GM18511 (cell line): ENCODE measurements around the gene HNRNPM.
"Not testable (repeated sequence)": the region's sequence is repeated elsewhere in the genome, so short reads cannot be mapped to it uniquely, and the experiment has no call there.

ENCODE experiments used
- ATAC-seq: cut with Tn5 transposase; IDR thresholded peaks from one replicate; pipeline ENCODE4 v1.9.1; 2021; ENCODE audit warnings: mild to moderate bottlenecking, moderate library complexity; ENCODE audit not compliant: unreplicated experiment

The HNRNPM gene

GRCh38 chr19:8444677-8445487, at the start of gene HNRNPM:
TSS of gene HNRNPM (plus strand) at chr19:8444975. CDS start at chr19:8444999, 24 bp downstream.
- ATAC-seq: peak; percentile 82

GRCh38 chr19:8395621-8396082, 49.1 kb upstream of the HNRNPM start:
- ATAC-seq: no peak

GRCh38 chr19:8396185-8396562, 48.6 kb upstream of the HNRNPM start:
- no peak for ATAC-seq

- no peak for ATAC-seq
Measured at GRCh38 chr19:8396563-8397203, 48.1 kb upstream of the HNRNPM start.

- no peak for ATAC-seq
Measured at GRCh38 chr19:8397271-8397670, 47.5 kb upstream of the HNRNPM start.

- no peak for ATAC-seq
Measured at GRCh38 chr19:8397746-8398310, 46.9 kb upstream of the HNRNPM start.

- ATAC-seq: no peak
Measured at GRCh38 chr19:8398311-8398771, 46.4 kb upstream of the HNRNPM start.

- ATAC-seq: no peak
Measured at GRCh38 chr19:8399681-8400188, 45.0 kb upstream of the HNRNPM start.

- no peak for ATAC-seq
Measured at GRCh38 chr19:8401981-8402411, 42.8 kb upstream of the HNRNPM start.

- no peak for ATAC-seq
Measured at GRCh38 chr19:8403098-8403819, 41.5 kb upstream of the HNRNPM start.

GRCh38 chr19:8403820-8404109, 41.0 kb upstream of the HNRNPM start:
- no peak for ATAC-seq

- ATAC-seq: no peak
Measured at GRCh38 chr19:8404391-8405151, 40.2 kb upstream of the HNRNPM start.

- ATAC-seq: not testable (repeated sequence)
Measured at GRCh38 chr19:8410718-8411117, 34.1 kb upstream of the HNRNPM start.

- ATAC-seq: peak; percentile 99
Measured at GRCh38 chr19:8412783-8413628, 31.8 kb upstream of the HNRNPM start, which contains the start of gene MARCHF2. TSS of gene MARCHF2 (plus strand) at chr19:8413305. CDS start at chr19:8421841, 8,536 bp downstream.

GRCh38 chr19:8413629-8413995, 31.2 kb upstream of the HNRNPM start:
- no peak for ATAC-seq

GRCh38 chr19:8416796-8417195, 28.0 kb upstream of the HNRNPM start:
- no peak for ATAC-seq

GRCh38 chr19:8421484-8422461, 23.0 kb upstream of the HNRNPM start:
- ATAC-seq: no peak

- ATAC-seq: no peak
Measured at GRCh38 chr19:8423817-8424223, 21.0 kb upstream of the HNRNPM start.
